IMR-90 (cell line): ENCODE measurements around the gene RHBDD1. TPM values are rescaled to one million over a fixed set of nuclear protein-coding genes. Genes with fewer than 3 reads are reported as not detected.

Experiments
- ATAC-seq: fragments of 200-7000 bp; cut with Tn5 transposase; 2 replicates; pipeline ENCODE4 v1.9.1; 2020; ENCODE audit warnings: low read depth, mild to moderate bottlenecking, moderate library complexity
- BruUV-seq: library from RNA; stranded (reverse); fragments of 400-500 nt; replicated peaks from 2 replicates; lab custom pipeline; 2021; lab: Mats Ljungman, UMichigan
- CTCF ChIA-PET: fragments of 300-600 bp; formaldehyde crosslinking; extraction: SDS; loops from one replicate; lab custom pipeline; 2021; ENCODE audit warnings: antibody characterized with exemption; lab: Yijun Ruan, JAX
- POLR2A ChIA-PET: fragments of 300-600 bp; sonication (Branson Sonifier 250); formaldehyde crosslinking; loops from one replicate; lab custom pipeline; 2022; ENCODE audit warnings: antibody characterized with exemption; ENCODE audit not compliant: unreplicated experiment; lab: Charles Lee
- DNase-seq: peaks from one replicate; pipeline ENCODE4 v3.0.0; 2013
- H2AFZ ChIP-seq: replicated peaks from 2 replicates; pipeline ENCODE3; 2013; ENCODE audit warnings: low read length, mild to moderate bottlenecking; ENCODE audit not compliant: poor library complexity
- H2AK5ac ChIP-seq: 2 replicates; pipeline ENCODE4 v1.6.1; 2013; ENCODE audit warnings: low read depth, low read length, inconsistent platforms
- H2AK9ac ChIP-seq: replicated peaks from 2 replicates; pipeline ENCODE3; 2013; ENCODE audit warnings: mild to moderate bottlenecking, low read depth, low read length, moderate library complexity; ENCODE audit not compliant: poor library complexity
- H2BK120ac ChIP-seq: 2 replicates; pipeline ENCODE4 v1.6.1; 2013; ENCODE audit warnings: low read depth, low read length, inconsistent platforms
- H2BK15ac ChIP-seq: 3 replicates; pipeline ENCODE4 v1.6.1; 2013; ENCODE audit warnings: low read depth, low read length, inconsistent platforms
- H2BK20ac ChIP-seq: 2 replicates; pipeline ENCODE4 v1.6.1; 2013; ENCODE audit warnings: low read depth, mild to moderate bottlenecking, inconsistent platforms, low read length, moderate library complexity
- H2BK5ac ChIP-seq: 2 replicates; pipeline ENCODE4 v1.6.1; 2013; ENCODE audit warnings: mild to moderate bottlenecking, low read depth, low read length, inconsistent platforms; ENCODE audit not compliant: poor library complexity, severe bottlenecking
- H3K14ac ChIP-seq: replicated peaks from 2 replicates; pipeline ENCODE4 v1.6.1; 2013; ENCODE audit warnings: low read depth, low read length, inconsistent platforms
- H3K18ac ChIP-seq: 2 replicates; pipeline ENCODE4 v1.6.1; 2013; ENCODE audit warnings: low read depth, low read length, control low read depth
- H3K23ac ChIP-seq: 2 replicates; pipeline ENCODE4 v1.6.1; 2013; ENCODE audit warnings: low read depth, low read length, inconsistent platforms
- H3K27ac ChIP-seq: 2 replicates; pipeline ENCODE4 v1.5.1; 2013; ENCODE audit warnings: mild to moderate bottlenecking, control low read depth, low read length; ENCODE audit not compliant: insufficient read depth
- H3K27me3 ChIP-seq: 2 replicates; pipeline ENCODE4 v1.6.1; 2013; ENCODE audit warnings: low read length; ENCODE audit not compliant: control insufficient read depth, insufficient read depth
- H3K36me3 ChIP-seq: 2 replicates; pipeline ENCODE4 v1.6.1; 2013; ENCODE audit warnings: low read length, mixed read lengths; ENCODE audit not compliant: control insufficient read depth, insufficient read depth
- H3K4ac ChIP-seq: 2 replicates; pipeline ENCODE4 v1.6.1; 2013; ENCODE audit warnings: low read depth, low read length, inconsistent platforms
- H3K4me1 ChIP-seq: 2 replicates; pipeline ENCODE4 v1.6.1; 2013; ENCODE audit warnings: low read length, mixed read lengths; ENCODE audit not compliant: control insufficient read depth, insufficient read depth
- H3K4me2 ChIP-seq: 2 replicates; pipeline ENCODE4 v1.6.1; 2013; ENCODE audit warnings: low read depth, mild to moderate bottlenecking, control low read depth, low read length, moderate library complexity
- H3K4me3 ChIP-seq: 2 replicates; pipeline ENCODE4 v1.5.1; 2013; ENCODE audit warnings: low read depth, mild to moderate bottlenecking, control low read depth, low read length, moderate library complexity; ENCODE audit not compliant: insufficient read depth
- H3K56ac ChIP-seq: 2 replicates; pipeline ENCODE4 v1.6.1; 2013; ENCODE audit warnings: low read length, inconsistent platforms; ENCODE audit not compliant: insufficient read depth; ENCODE audit errors: extremely low read depth
- H3K79me1 ChIP-seq, 2 experiments: 2 replicates each; pipeline ENCODE4 v1.6.1; 2013; ENCODE audit warnings: low read length in 2 of 2, inconsistent platforms in 1 of 2, low read depth in 1 of 2
- H3K9ac ChIP-seq: 2 replicates; pipeline ENCODE4 v1.6.1; 2013; ENCODE audit warnings: low read depth, low read length, control low read depth
- H3K9me1 ChIP-seq: 2 replicates; pipeline ENCODE4 v1.6.1; 2013; ENCODE audit warnings: low read length, inconsistent platforms; ENCODE audit not compliant: insufficient read depth
- H3K9me3 ChIP-seq: 2 replicates; pipeline ENCODE4 v1.6.1; 2013; ENCODE audit warnings: low read length; ENCODE audit not compliant: control insufficient read depth, insufficient read depth
- H4K20me1 ChIP-seq: 2 replicates; pipeline ENCODE4 v1.6.1; 2013; ENCODE audit warnings: low read length, inconsistent platforms; ENCODE audit not compliant: insufficient read depth
- H4K5ac ChIP-seq: 2 replicates; pipeline ENCODE4 v1.6.1; 2013; ENCODE audit warnings: mild to moderate bottlenecking, low read depth, low read length, control low read depth
- H4K8ac ChIP-seq, 2 experiments: 2 replicates each; pipeline ENCODE4 v1.6.1; 2013; ENCODE audit warnings: low read depth in 2 of 2, low read length in 2 of 2, control low read depth in 1 of 2, inconsistent platforms in 1 of 2
- H4K91ac ChIP-seq: 2 replicates; pipeline ENCODE4 v1.6.1; 2013; ENCODE audit warnings: low read depth, low read length, inconsistent platforms; ENCODE audit not compliant: insufficient read depth
- CHD1 ChIP-seq: IDR thresholded peaks from 2 replicates; pipeline ENCODE4 v1.6.1; 2012; ENCODE audit warnings: low read depth, low read length, improper control_type of control experiment
- CTCF ChIP-seq: conservative IDR thresholded peaks from 2 replicates; pipeline ENCODE4 v1.5.1; 2012; ENCODE audit warnings: mild to moderate bottlenecking, low read depth, low read length, improper control_type of control experiment
- MAFK ChIP-seq: IDR thresholded peaks from 2 replicates; pipeline ENCODE4 v1.6.1; 2012; ENCODE audit warnings: low read depth, low read length, improper control_type of control experiment
- MXI1 ChIP-seq: IDR thresholded peaks from 2 replicates; pipeline ENCODE4 v1.6.1; 2012; ENCODE audit warnings: low read depth, mild to moderate bottlenecking, low read length, moderate library complexity, borderline replicate concordance
- POLR2A ChIP-seq: IDR thresholded peaks from 2 replicates; pipeline ENCODE4 v1.6.1; 2012; ENCODE audit warnings: mild to moderate bottlenecking, low read depth, low read length
- RCOR1 ChIP-seq: IDR thresholded peaks from 2 replicates; pipeline ENCODE4 v1.6.1; 2012; ENCODE audit warnings: mild to moderate bottlenecking, low read length, improper control_type of control experiment; ENCODE audit not compliant: insufficient replicate concordance
- RFX5 ChIP-seq: IDR thresholded peaks from 2 replicates; pipeline ENCODE4 v1.8.0; 2012; ENCODE audit warnings: low read depth, mild to moderate bottlenecking, low read length, moderate library complexity
- WGBS, 2 experiments: methylation state at CpG; one replicate each; pipeline versions ENCODE4 v1.1.5 to v1.1.7; 2013; ENCODE audit warnings: missing lambda C conversion rate in 2 of 2; ENCODE audit not compliant: insufficient read length in 1 of 2; ENCODE audit errors: extremely low coverage in 2 of 2; 5-methylcytosine and 5-hydroxymethylcytosine counted together
- dilution Hi-C: fragments of 300-500 bp; cut with HindIII; formaldehyde crosslinking; loops from one replicate; pipeline ENCODE4 v1.14.3; 2018; ENCODE audit warnings: low sequenced_read_pairs; ENCODE audit not compliant: unreplicated experiment
- in situ Hi-C: fragments of 300-500 bp; cut with MboI; formaldehyde crosslinking; loops from 3 replicates; pipeline ENCODE4 v1.14.3; 2019; ENCODE audit warnings: low sequenced_read_pairs, inconsistent platforms, mixed read lengths
- intact Hi-C: fragments of 100-400 bp; cut with micrococcal nuclease; formaldehyde crosslinking; loops from 2 replicates; pipeline ENCODE4 v1.10.0; 2022
- polyA plus RNA-seq, 3 experiments: library from polyadenylated mRNA; depleted of rRNA; stranded (reverse); fragments of >200 nt; gene quantifications; 2 replicates each; pipeline ENCODE4 v1.2.3, GENCODE V29; 2012; ENCODE audit warnings: low replicate concordance in 1 of 3
- total RNA-seq: library from RNA; depleted of rRNA; stranded (reverse); fragments of >200 nt; gene quantifications from 2 replicates; pipeline ENCODE4 v1.2.3, GENCODE V29; 2012

The RHBDD1 gene
- total and polyA plus RNA-seq, 2 of the 4 experiments (the other 2 are of a cell fraction), result 9.7 to 14.0 TPM

GRCh38 chr2:226898121-226898520 is 62.3 kb downstream of the RHBDD1 start:
- TF ChIP-seq MAFK (no peak), POLR2A (no peak), MXI1 (no peak), RFX5 (no peak), CHD1 (no peak), CTCF (no peak), RCOR1 (no peak)
- CTCF ChIA-PET, result no interaction called here
- in situ Hi-C loops, result no loop called here

More at GRCh38 chr2:226898121-226898520, 62.3 kb downstream of the RHBDD1 start:
- no peak for DNase-seq
- Histone ChIP-seq H3K9me1 (0 out of 2 replicates have a peak, but pooled peaks cover 4% of the 10 kb centered on the region), H3K4ac (no peak overlapping the region), H3K4me1 (peaks cover 6% of the 10 kb centered on the region; the same call in 1 of the 2 replicates), H3K36me3 (no peaks in the 10 kb centered on the region; the same call in 1 of the 2 replicates), H4K5ac (no peak overlapping the region; the same call in 1 of the 2 replicates), H4K20me1 (no peaks in the 10 kb centered on the region), H2AK9ac (no peak overlapping the region), H3K27me3 (no peaks in the 10 kb centered on the region), H2AK5ac (no peak overlapping the region), H3K9ac (no peak overlapping the region), H3K23ac (peak overlapping the region; percentile 19; the same call in 1 of the 2 replicates), H2BK20ac (0 out of 2 replicates have a peak overlapping the region, but pooled peaks have one; percentile 9), H4K91ac (no peak overlapping the region), H3K9me3 (no peaks in the 10 kb centered on the region), H3K4me2 (no peak overlapping the region), H2AFZ (no peak overlapping the region), H3K18ac (no peak overlapping the region; the same call in 1 of the 2 replicates), H2BK15ac (no peak overlapping the region), H4K8ac (no peak overlapping the region), H3K79me1 (peaks cover 12 to 13% of the 10 kb centered on the region in 2 experiments), H3K4me3 (no peak overlapping the region), H3K14ac (no peak overlapping the region), H3K56ac (no peak overlapping the region), H3K27ac (no peak overlapping the region), H2BK120ac (no peak overlapping the region), H2BK5ac (no peak overlapping the region)
- 88% methylated on average over 3 of the region's 4 CpGs; no CpG with 5 or more reads in 1 of the 2 experiments for WGBS, 2 experiments
- BruUV-seq, result no TSS peak
- ATAC-seq, result no peak
- POLR2A ChIA-PET, result no interaction called here
- dilution Hi-C loops (no loop called here), intact Hi-C loops (no loop called here)
